Sigmoid colon (tissue), 7 donors: ENCODE results near the gene HMOX1. TPM values are rescaled to one million over a fixed set of nuclear protein-coding genes. Genes with fewer than 3 reads are reported as not detected.

Source experiments
- DNase-seq: peaks from one replicate; pipeline ENCODE4 v3.0.0-alpha.2; 2019
- H3K27ac ChIP-seq, 4 donors: fragments of 200-600 bp; sonication (generic); one replicate each; pipeline ENCODE4 v1.5.1; 2016 to 2019; ENCODE audit warnings: mild to moderate bottlenecking in 1 of 4
- H3K27me3 ChIP-seq, 3 donors: fragments of 200-600 bp; sonication (generic); one replicate each; pipeline ENCODE4 v1.5.1; 2019; ENCODE audit warnings: mild to moderate bottlenecking in 1 of 3
- H3K36me3 ChIP-seq, 4 donors: fragments of 200-600 bp; sonication (generic); one replicate each; pipeline ENCODE4 v1.5.1; 2016 to 2019
- H3K4me1 ChIP-seq, 4 donors: fragments of 200-600 bp; sonication (generic); one replicate each; pipeline ENCODE4 v1.5.1; 2017 to 2019
- H3K4me3 ChIP-seq, 4 donors: fragments of 200-600 bp; sonication (generic); one replicate each; pipeline ENCODE4 v1.5.1; 2017 to 2019; ENCODE audit warnings: mild to moderate bottlenecking in 2 of 4, moderate library complexity in 1 of 4
- H3K9me3 ChIP-seq, 4 donors: fragments of 200-600 bp in 3 of 4; sonication (generic) in 3 of 4; one replicate each; pipeline versions ENCODE4 v1.5.1 to v1.6.1; 2013 to 2019
- EP300 ChIP-seq, 4 donors: sonication (generic); formaldehyde crosslinking; IDR thresholded peaks; one replicate each; pipeline ENCODE4 v1.6.1; 2017; ENCODE audit warnings: antibody characterized with exemption in 4 of 4
- POLR2A ChIP-seq, 2 donors: fragments of 450-650 bp; IDR thresholded peaks; one replicate each; pipeline ENCODE4 v1.6.1; 2016; ENCODE audit warnings: antibody characterized with exemption in 2 of 2, mild to moderate bottlenecking in 2 of 2, moderate library complexity in 2 of 2
- POLR2AphosphoS5 ChIP-seq, 4 donors: sonication (generic); formaldehyde crosslinking; IDR thresholded peaks; one replicate each; pipeline ENCODE4 v1.6.1; 2017; ENCODE audit warnings: antibody characterized with exemption in 4 of 4
- WGBS, 2 donors: extraction: QIAGEN DNeasy Blood & Tissue Kit; methylation state at CpG; one replicate each; pipeline ENCODE4 v1.1.7; 2013; 5-methylcytosine and 5-hydroxymethylcytosine counted together
- intact Hi-C: fragments of 100-400 bp; cut with DNase I; formaldehyde crosslinking; loops from one replicate; pipeline ENCODE4 v1.15.1; 2023
- polyA plus RNA-seq, 3 donors: library from polyadenylated mRNA; stranded (reverse); fragments of 200-250 nt; gene quantifications; one replicate each; pipeline ENCODE4 v1.2.3, GENCODE V29; 2013
- total RNA-seq, 4 donors: library from RNA; depleted of rRNA; stranded (reverse); fragments of >200 nt; gene quantifications; one replicate each; pipeline ENCODE4 v1.1.0, GENCODE V29; 2016
- TF ChIP-seq, protein P1 (sequence below), 4 experiments: fragments of 450-650 bp in 3 of 4; fragments of 200-600 bp in 1 of 4; IDR thresholded peaks; one replicate each; pipeline ENCODE4 v1.5.1; 2016 to 2019; ENCODE audit warnings: antibody characterized with exemption in 4 of 4, mild to moderate bottlenecking in 3 of 4, moderate library complexity in 2 of 4
- donor health status: healthy with polysubstance abuse.
- donor health status: Bipolar disorder and iron deficiency.
- donor health status: healthy.

The HMOX1 gene, protein sequence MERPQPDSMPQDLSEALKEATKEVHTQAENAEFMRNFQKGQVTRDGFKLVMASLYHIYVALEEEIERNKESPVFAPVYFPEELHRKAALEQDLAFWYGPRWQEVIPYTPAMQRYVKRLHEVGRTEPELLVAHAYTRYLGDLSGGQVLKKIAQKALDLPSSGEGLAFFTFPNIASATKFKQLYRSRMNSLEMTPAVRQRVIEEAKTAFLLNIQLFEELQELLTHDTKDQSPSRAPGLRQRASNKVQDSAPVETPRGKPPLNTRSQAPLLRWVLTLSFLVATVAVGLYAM
- total RNA-seq (100 to 1,000 TPM in 1 of 4 donors, 10 to 100 TPM in 1, 1 to 10 TPM in 2; 5.0 to 107 (median 11.7) TPM), polyA plus RNA-seq (100 to 1,000 TPM in 1 of 3 donors, 10 to 100 TPM in 2; 35.5 to 138 (median 67.9) TPM)

DNA sequence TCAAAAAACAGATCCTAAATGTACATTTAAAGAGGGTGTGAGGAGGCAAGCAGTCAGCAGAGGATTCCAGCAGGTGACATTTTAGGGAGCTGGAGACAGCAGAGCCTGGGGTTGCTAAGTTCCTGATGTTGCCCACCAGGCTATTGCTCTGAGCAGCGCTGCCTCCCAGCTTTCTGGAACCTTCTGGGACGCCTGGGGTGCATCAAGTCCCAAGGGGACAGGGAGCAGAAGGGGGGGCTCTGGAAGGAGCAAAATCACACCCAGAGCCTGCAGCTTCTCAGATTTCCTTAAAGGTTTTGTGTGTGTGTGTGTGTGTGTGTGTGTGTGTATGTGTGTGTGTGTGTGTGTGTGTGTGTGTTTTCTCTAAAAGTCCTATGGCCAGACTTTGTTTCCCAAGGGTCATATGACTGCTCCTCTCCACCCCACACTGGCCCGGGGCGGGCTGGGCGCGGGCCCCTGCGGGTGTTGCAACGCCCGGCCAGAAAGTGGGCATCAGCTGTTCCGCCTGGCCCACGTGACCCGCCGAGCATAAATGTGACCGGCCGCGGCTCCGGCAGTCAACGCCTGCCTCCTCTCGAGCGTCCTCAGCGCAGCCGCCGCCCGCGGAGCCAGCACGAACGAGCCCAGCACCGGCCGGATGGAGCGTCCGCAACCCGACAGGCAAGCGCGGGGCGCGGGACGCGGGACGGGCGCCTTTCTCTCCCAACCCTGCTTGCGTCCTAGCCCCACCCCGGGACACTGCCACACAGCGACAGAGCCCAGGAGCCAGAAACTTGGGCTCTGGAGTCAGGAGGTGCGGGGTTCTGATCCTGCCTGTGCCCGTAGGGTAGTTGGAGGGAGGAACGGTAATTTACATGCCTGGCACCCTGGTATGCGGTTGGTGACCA is at the start of gene HMOX1:
HMOX1 (plus strand) TSS at position 560 of the 887 bp plus-strand sequence; CDS start at position 638, 78 bp downstream.
- TF ChIP-seq POLR2A (IDR thresholded peaks at IDR 0.05) (peak; percentile 52 to 53), EP300 (IDR thresholded peaks at IDR 0.05) (peak in 2 of 4 donors; percentile 24 to 43), POLR2AphosphoS5 (IDR thresholded peaks at IDR 0.05) (peak; percentile 85 to 92 (median 88))
- TF ChIP-seq, protein P1, sequence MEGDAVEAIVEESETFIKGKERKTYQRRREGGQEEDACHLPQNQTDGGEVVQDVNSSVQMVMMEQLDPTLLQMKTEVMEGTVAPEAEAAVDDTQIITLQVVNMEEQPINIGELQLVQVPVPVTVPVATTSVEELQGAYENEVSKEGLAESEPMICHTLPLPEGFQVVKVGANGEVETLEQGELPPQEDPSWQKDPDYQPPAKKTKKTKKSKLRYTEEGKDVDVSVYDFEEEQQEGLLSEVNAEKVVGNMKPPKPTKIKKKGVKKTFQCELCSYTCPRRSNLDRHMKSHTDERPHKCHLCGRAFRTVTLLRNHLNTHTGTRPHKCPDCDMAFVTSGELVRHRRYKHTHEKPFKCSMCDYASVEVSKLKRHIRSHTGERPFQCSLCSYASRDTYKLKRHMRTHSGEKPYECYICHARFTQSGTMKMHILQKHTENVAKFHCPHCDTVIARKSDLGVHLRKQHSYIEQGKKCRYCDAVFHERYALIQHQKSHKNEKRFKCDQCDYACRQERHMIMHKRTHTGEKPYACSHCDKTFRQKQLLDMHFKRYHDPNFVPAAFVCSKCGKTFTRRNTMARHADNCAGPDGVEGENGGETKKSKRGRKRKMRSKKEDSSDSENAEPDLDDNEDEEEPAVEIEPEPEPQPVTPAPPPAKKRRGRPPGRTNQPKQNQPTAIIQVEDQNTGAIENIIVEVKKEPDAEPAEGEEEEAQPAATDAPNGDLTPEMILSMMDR (IDR thresholded peaks at IDR 0.05) = peak in 1 of 4 experiments; percentile 21
- Histone ChIP-seq H3K36me3 (no peaks in the 10 kb centered on the region), H3K4me3 (peak within 1 kb of the TSS; percentile 44 to 63 (median 59)), H3K27ac (peak within 1 kb of the TSS; percentile 79 to 86 (median 85)), H3K4me1 (peaks cover 0 to 30% (median 27%) of the 10 kb centered on the region in 4 donors), H3K27me3 (no peaks in the 10 kb centered on the region), H3K9me3 (no peaks in the 10 kb centered on the region)
- WGBS, 2 donors = 4% methylated on average over 47 of the region's 47 CpGs
- intact Hi-C loops = loop anchor here (2.0 kb wide), 1 partner anchor 18 kb away; no protein-coding TSS in a partner anchor
- peak; percentile 97 for DNase-seq

DNA sequence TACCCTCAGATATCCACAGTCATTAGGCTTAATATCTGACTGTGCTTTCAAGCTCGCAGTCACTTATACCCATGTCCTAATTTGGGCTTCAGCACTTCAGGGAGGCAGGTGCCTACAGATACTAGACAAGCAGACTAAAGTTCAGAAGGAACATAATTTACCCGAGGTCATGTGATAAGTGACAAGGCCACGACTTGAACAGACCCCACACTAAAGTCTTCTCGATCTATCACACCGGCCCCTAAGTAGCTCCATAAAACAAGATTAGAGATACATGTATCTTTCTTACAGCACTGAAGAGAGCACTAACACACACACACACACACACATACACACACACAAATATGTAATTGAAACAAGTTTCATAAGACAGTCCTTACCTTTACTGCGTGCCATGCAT is 48.6 kb upstream of the HMOX1 start:
- WGBS, 2 donors = 80 to 84% methylated on average over 6 of the region's 6 CpGs
- no peak for DNase-seq
- no peak overlapping the region for H3K27ac ChIP-seq
- TF ChIP-seq, protein P1 (IDR thresholded peaks at IDR 0.05) = no peak
- TF ChIP-seq POLR2A (IDR thresholded peaks at IDR 0.05) (no peak), POLR2AphosphoS5 (IDR thresholded peaks at IDR 0.05) (no peak), EP300 (IDR thresholded peaks at IDR 0.05) (no peak)
- no peaks in the 10 kb centered on the region for H3K9me3 ChIP-seq
- H3K36me3 ChIP-seq = peaks cover 44 to 77% (median 57%) of the 10 kb centered on the region in 4 donors
- peaks cover 0 to 19% (median 14%) of the 10 kb centered on the region in 4 donors for H3K4me1 ChIP-seq
- H3K27me3 ChIP-seq = no peaks in the 10 kb centered on the region
- H3K4me3 ChIP-seq = no peak overlapping the region
- intact Hi-C loops = no loop called here

DNA sequence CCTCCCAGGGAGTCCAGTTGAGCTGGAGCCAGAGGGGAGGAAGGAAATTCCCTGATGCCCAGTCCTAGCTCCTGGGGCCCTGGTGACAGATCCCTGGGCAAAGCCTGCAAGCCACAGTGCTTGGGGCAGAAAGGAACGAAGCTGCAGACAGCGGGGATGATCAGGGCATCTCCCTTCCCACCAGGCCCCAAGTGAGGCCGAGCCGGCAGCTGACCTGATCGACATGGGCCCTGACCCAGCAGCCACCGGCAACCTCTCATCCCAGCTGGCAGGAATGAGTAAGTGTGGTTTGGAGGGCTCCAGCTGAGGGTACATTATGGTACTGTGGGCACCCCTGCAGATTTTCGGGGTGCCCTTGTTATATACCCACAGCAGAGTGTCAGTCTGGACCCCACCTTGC is 47.7 kb upstream of the HMOX1 start:
- Histone ChIP-seq H3K27ac (no peak overlapping the region), H3K27me3 (no peaks in the 10 kb centered on the region), H3K4me1 (peaks cover 0 to 19% (median 14%) of the 10 kb centered on the region in 4 donors), H3K9me3 (no peaks in the 10 kb centered on the region), H3K36me3 (peaks cover 43 to 77% (median 58%) of the 10 kb centered on the region in 4 donors), H3K4me3 (no peak overlapping the region)
- no peak for DNase-seq
- intact Hi-C loops = no loop called here
- WGBS, 2 donors = 93 to 95% methylated on average over 7 of the region's 7 CpGs
- TF ChIP-seq EP300 (IDR thresholded peaks at IDR 0.05) (no peak), POLR2AphosphoS5 (IDR thresholded peaks at IDR 0.05) (no peak), POLR2A (IDR thresholded peaks at IDR 0.05) (no peak)
- TF ChIP-seq, protein P1 (IDR thresholded peaks at IDR 0.05) = no peak

DNA sequence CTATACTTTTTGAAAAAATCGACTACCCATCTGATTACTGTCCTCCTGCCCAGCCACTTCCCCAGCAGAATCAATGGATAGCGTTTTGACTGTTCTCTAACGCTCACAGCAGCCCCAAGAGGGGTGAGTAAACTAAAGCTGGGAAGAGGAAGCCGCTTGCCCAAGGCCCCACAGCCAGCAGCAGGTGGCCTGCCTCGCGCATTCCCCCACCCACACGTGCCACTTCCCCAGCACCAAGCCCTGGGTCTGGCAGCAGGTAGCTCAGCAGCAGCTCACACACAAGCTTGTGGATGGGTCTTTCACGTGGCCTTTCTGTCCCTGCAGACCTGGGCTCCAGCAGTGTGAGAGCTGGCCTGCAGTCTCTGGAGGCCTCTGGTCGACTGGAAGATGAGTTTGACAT is 46.9 kb upstream of the HMOX1 start:
- intact Hi-C loops = no loop called here
- no peak overlapping the region for H3K27ac ChIP-seq
- no peaks in the 10 kb centered on the region for H3K27me3 ChIP-seq
- peaks cover 43 to 79% (median 62%) of the 10 kb centered on the region in 4 donors for H3K36me3 ChIP-seq
- WGBS, 2 donors = 51 to 79% methylated on average over 9 of the region's 9 CpGs
- no peaks in the 10 kb centered on the region for H3K9me3 ChIP-seq
- no peak overlapping the region for H3K4me3 ChIP-seq
- TF ChIP-seq, protein P1 (IDR thresholded peaks at IDR 0.05) = no peak
- no peak for TF ChIP-seq POLR2AphosphoS5 (IDR thresholded peaks at IDR 0.05)
- no peak for TF ChIP-seq POLR2A (IDR thresholded peaks at IDR 0.05)
- TF ChIP-seq EP300 (IDR thresholded peaks at IDR 0.05) = no peak
- peaks cover 0 to 19% (median 14%) of the 10 kb centered on the region in 4 donors for H3K4me1 ChIP-seq
- no peak for DNase-seq
